AG04450 (cell line): ENCODE results near the gene SLIT3. TPM values are rescaled to one million over a fixed set of nuclear protein-coding genes. Genes with fewer than 3 reads are reported as not detected.

Source experiments
- CTCF ChIA-PET: fragments of 300-600, 350-600 bp; formaldehyde crosslinking; extraction: SDS; loops from one replicate; lab custom pipeline; 2022; ENCODE audit warnings: antibody characterized with exemption, inconsistent platforms; lab: Charles Lee
- POLR2A ChIA-PET: fragments of 350-600 bp; formaldehyde crosslinking; extraction: SDS; loops from one replicate; lab custom pipeline; 2021; ENCODE audit warnings: antibody characterized with exemption, inconsistent platforms; lab: Yijun Ruan, JAX
- DNase-seq: peaks from one replicate; pipeline ENCODE4 v3.0.0-alpha.2; 2011; ENCODE audit warnings: low read depth, low spot score
- H3K27ac ChIP-seq: one replicate; pipeline ENCODE4 v1.5.1; 2012; ENCODE audit warnings: low read depth, low read length, control low read depth
- H3K27me3 ChIP-seq: one replicate; pipeline ENCODE4 v1.6.0; 2012; ENCODE audit warnings: low read length; ENCODE audit not compliant: control insufficient read depth, insufficient read depth
- H3K4me3 ChIP-seq: 2 replicates; pipeline ENCODE4 v1.5.1; 2011; ENCODE audit warnings: mild to moderate bottlenecking, low read depth, low read length, control low read depth
- H3K9me3 ChIP-seq: 2 replicates; pipeline ENCODE4 v1.5.1; 2012; ENCODE audit warnings: low read length; ENCODE audit not compliant: control insufficient read depth, insufficient read depth
- CTCF ChIP-seq: IDR thresholded peaks from 2 replicates; pipeline ENCODE4 v1.5.1; 2011; ENCODE audit warnings: low read depth, low read length, control low read depth, inconsistent platforms
- polyA plus RNA-seq: library from polyadenylated mRNA; depleted of rRNA; stranded (reverse); fragments of >200 nt; gene quantifications from 2 replicates; pipeline ENCODE4 v1.2.3, GENCODE V29; 2011

Gene SLIT3
- polyA plus RNA-seq, 1 experiment, result 0.26 TPM

GRCh38 chr5:169290895-169291294 is 10.0 kb downstream of the SLIT3 start:
- CTCF ChIA-PET, result interaction anchor here (1.2 kb wide), 1 partner anchor 13 kb away, joined by 3 read pairs; no protein-coding TSS in a partner anchor
- no peak for DNase-seq
- H3K27me3 ChIP-seq, result peaks cover 2% of the 10 kb centered on the region
- no peak overlapping the region for H3K27ac ChIP-seq
- no peak overlapping the region for H3K4me3 ChIP-seq
- TF ChIP-seq CTCF, result no peak
- no peaks in the 10 kb centered on the region for H3K9me3 ChIP-seq
- POLR2A ChIA-PET, result no interaction called here

GRCh38 chr5:169289520-169289919 is 11.4 kb downstream of the SLIT3 start:
- Histone ChIP-seq H3K4me3 (no peak overlapping the region), H3K9me3 (no peaks in the 10 kb centered on the region), H3K27ac (no peak overlapping the region), H3K27me3 (peaks cover 2% of the 10 kb centered on the region)
- DNase-seq, result no peak
- no peak for TF ChIP-seq CTCF
- ChIA-PET POLR2A (no interaction called here), CTCF (no interaction called here)

- POLR2A ChIA-PET, result no interaction called here
- TF ChIP-seq CTCF, result no peak
- H3K27ac ChIP-seq, result no peak overlapping the region
- H3K9me3 ChIP-seq, result no peaks in the 10 kb centered on the region
- DNase-seq, result no peak
- CTCF ChIA-PET, result no interaction called here
- no peak overlapping the region for H3K4me3 ChIP-seq
- peaks cover 2% of the 10 kb centered on the region for H3K27me3 ChIP-seq
These were observed 12.6 kb downstream of the SLIT3 start for GRCh38 chr5:169288066-169288930.

GRCh38 chr5:169287529-169287928 is 13.4 kb downstream of the SLIT3 start:
- POLR2A ChIA-PET, result no interaction called here
- Histone ChIP-seq H3K27ac (no peak overlapping the region), H3K27me3 (peaks cover 2% of the 10 kb centered on the region), H3K9me3 (no peaks in the 10 kb centered on the region), H3K4me3 (no peak overlapping the region)
- CTCF ChIA-PET, result no interaction called here
- TF ChIP-seq CTCF, result no peak
- no peak for DNase-seq

GRCh38 chr5:169286572-169287300 is 14.2 kb downstream of the SLIT3 start:
- Histone ChIP-seq H3K9me3 (no peaks in the 10 kb centered on the region), H3K27me3 (no peaks in the 10 kb centered on the region), H3K4me3 (no peak overlapping the region), H3K27ac (no peak overlapping the region)
- POLR2A ChIA-PET, result no interaction called here
- no peak for DNase-seq
- TF ChIP-seq CTCF, result no peak
- CTCF ChIA-PET, result no interaction called here
